ENCODE results near the gene MBNL1. TPM values are rescaled to one million over a fixed set of nuclear protein-coding genes. Genes with fewer than 3 reads are reported as not detected.

Gene MBNL1
- total RNA-seq, 6 donors from 2014 or later = 231 to 506 (median 357) TPM

- peak overlapping the region; percentile 53 to 89 (median 60) for H3K27ac ChIP-seq
- peaks cover 60 to 92% (median 83%) of the 10 kb centered on the region in 4 donors for H3K4me1 ChIP-seq
- peaks cover 0 to 23% (median 0%) of the 10 kb centered on the region in 4 donors for H3K36me3 ChIP-seq
- WGBS, 2 donors = 35 to 38% methylated on average over 4 of the region's 4 CpGs
- TF ChIP-seq POLR2AphosphoS5 (IDR thresholded peaks at IDR 0.05) = no peak
- peak in 1 of 4 donors; percentile 74 for TF ChIP-seq EP300 (IDR thresholded peaks at IDR 0.05)
- peak; percentile 70 to 75 for ATAC-seq (ENCODE audit: low FRiP score in 2 of 2)
- peak overlapping the region in 2 of 4 donors; percentile 15 to 30 for H3K4me3 ChIP-seq
- no peaks in the 10 kb centered on the region for H3K9me3 ChIP-seq
- H3K27me3 ChIP-seq = no peaks in the 10 kb centered on the region
- DNase-seq = peak in 1 of 2 donors; percentile 88
These were observed 33.8 kb downstream of the MBNL1 start for GRCh38 chr3:152302521-152303021.

GRCh38 chr3:152304160-152304559 is 35.4 kb downstream of the MBNL1 start:
- TF ChIP-seq CTCF (IDR thresholded peaks at IDR 0.05) (no peak), POLR2A (IDR thresholded peaks at IDR 0.05) (no peak), EP300 (IDR thresholded peaks at IDR 0.05) (no peak), POLR2AphosphoS5 (IDR thresholded peaks at IDR 0.05) (no peak)
- Histone ChIP-seq H3K4me1 (peaks cover 60 to 92% (median 85%) of the 10 kb centered on the region in 4 donors), H3K4me3 (no peak overlapping the region), H3K27ac (peak overlapping the region in 1 of 4 donors; percentile 89), H3K27me3 (no peaks in the 10 kb centered on the region), H3K9me3 (no peaks in the 10 kb centered on the region), H3K36me3 (peaks cover 0 to 24% (median 0%) of the 10 kb centered on the region in 4 donors)
- no peak for ATAC-seq (ENCODE audit: low FRiP score in 2 of 2)
- no peak for DNase-seq

- Histone ChIP-seq H3K36me3 (peaks cover 0 to 17% (median 0%) of the 10 kb centered on the region in 4 donors), H3K4me3 (no peak overlapping the region), H3K27ac (peak overlapping the region in 2 of 4 donors; percentile 56 to 81), H3K9me3 (no peaks in the 10 kb centered on the region), H3K27me3 (no peaks in the 10 kb centered on the region), H3K4me1 (peaks cover 59 to 92% (median 80%) of the 10 kb centered on the region in 4 donors)
- ATAC-seq (ENCODE audit: low FRiP score in 2 of 2) = no peak
- no peak for TF ChIP-seq POLR2AphosphoS5 (IDR thresholded peaks at IDR 0.05)
- 61 to 71% methylated on average over 2 of the region's 2 CpGs for WGBS, 2 donors
- DNase-seq = no peak
These were observed 36.3 kb downstream of the MBNL1 start for GRCh38 chr3:152305075-152305474.

GRCh38 chr3:152307829-152308474 is 39.2 kb downstream of the MBNL1 start:
- Histone ChIP-seq H3K9me3 (no peaks in the 10 kb centered on the region), H3K4me3 (no peak overlapping the region), H3K4me1 (peaks cover 31 to 76% (median 60%) of the 10 kb centered on the region in 4 donors), H3K36me3 (peaks cover 0 to 7% (median 0%) of the 10 kb centered on the region in 4 donors), H3K27ac (peak overlapping the region; percentile 65 to 81 (median 76)), H3K27me3 (no peaks in the 10 kb centered on the region)
- ATAC-seq (ENCODE audit: low FRiP score in 2 of 2) (peak; percentile 75 to 86), DNase-seq (no peak)
- 52 to 63% methylated on average over 1 of the region's 1 CpG for WGBS, 2 donors
- TF ChIP-seq POLR2A (IDR thresholded peaks at IDR 0.05) (peak in 1 of 4 donors; percentile 10), EP300 (IDR thresholded peaks at IDR 0.05) (peak in 1 of 4 donors; percentile 62), POLR2AphosphoS5 (IDR thresholded peaks at IDR 0.05) (no peak), CTCF (IDR thresholded peaks at IDR 0.05) (no peak)

- Histone ChIP-seq H3K36me3 (peaks cover 0 to 7% (median 0%) of the 10 kb centered on the region in 4 donors), H3K4me1 (peaks cover 28 to 72% (median 55%) of the 10 kb centered on the region in 4 donors), H3K27me3 (no peaks in the 10 kb centered on the region), H3K9me3 (no peaks in the 10 kb centered on the region), H3K27ac (peak overlapping the region; percentile 65 to 81 (median 76)), H3K4me3 (no peak overlapping the region)
- 67 to 86% methylated on average over 1 of the region's 1 CpG for WGBS, 2 donors
- no peak for ATAC-seq (ENCODE audit: low FRiP score in 2 of 2)
- no peak for DNase-seq
- TF ChIP-seq POLR2A (IDR thresholded peaks at IDR 0.05) (no peak), EP300 (IDR thresholded peaks at IDR 0.05) (no peak), CTCF (IDR thresholded peaks at IDR 0.05) (no peak), POLR2AphosphoS5 (IDR thresholded peaks at IDR 0.05) (no peak)
These were observed 39.7 kb downstream of the MBNL1 start for GRCh38 chr3:152308475-152308844.

Measured in upper lobe of left lung (tissue), 6 donors.